DMS53 treated with DMSO at 0.1 percent for 48 hours (cell line): ENCODE results near the gene DLX2.

Experiments
- DNase-seq: peaks from one replicate; lab custom pipeline; 2025; ENCODE audit not compliant: unreplicated experiment; lab: John Stamatoyannopoulos, UW

The DLX2 gene

GRCh38 chr2:172056293-172056692 is 46.4 kb downstream of the DLX2 start:
- no peak for DNase-seq

- DNase-seq = no peak
Measured at GRCh38 chr2:172053486-172053885, 49.2 kb downstream of the DLX2 start.

- no peak for DNase-seq
Measured at GRCh38 chr2:172052000-172052983, 50.4 kb downstream of the DLX2 start.

DNA sequence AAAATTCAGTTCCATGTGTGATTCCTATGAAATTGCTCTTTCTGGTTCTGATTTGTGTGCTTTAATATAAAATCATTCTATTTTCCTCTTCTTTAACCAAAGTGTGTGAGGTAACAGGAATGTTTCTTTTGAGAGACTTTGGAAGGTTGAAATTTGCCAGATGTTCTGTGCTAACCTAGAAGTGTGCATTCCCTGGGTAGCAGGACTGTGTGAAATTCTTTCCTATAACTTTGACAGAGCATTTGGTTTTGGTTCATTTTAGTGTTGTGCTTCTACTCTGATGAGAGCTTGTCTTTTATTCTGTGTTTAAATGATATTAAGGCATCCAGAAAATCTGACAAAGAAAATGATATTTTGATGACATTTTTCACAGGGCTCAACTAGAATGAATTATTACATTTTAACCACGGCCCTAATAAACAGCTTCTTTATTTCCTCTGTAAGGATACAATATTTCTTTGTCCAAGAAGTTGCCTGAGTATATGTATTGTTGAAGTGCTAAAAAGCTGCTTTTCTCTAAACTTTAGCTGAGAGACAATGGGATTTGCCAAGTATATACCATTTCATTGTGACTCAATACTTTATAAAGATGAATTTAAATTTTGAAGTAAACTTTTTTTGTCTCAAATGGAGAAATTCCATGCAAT is 52.1 kb downstream of the DLX2 start:
- no peak for DNase-seq

- DNase-seq = no peak
Measured at GRCh38 chr2:172049567-172050120, 53.1 kb downstream of the DLX2 start.
